DND-41 (cell line): ENCODE results near the gene MTR.

Experiments used
- ATAC-seq: fragments of 200-7000 bp; cut with Tn5 transposase; 3 replicates; pipeline ENCODE4 v1.9.1; 2021; ENCODE audit warnings: low read depth; ENCODE audit not compliant: insufficient read depth
- DNase-seq: peaks from one replicate; pipeline ENCODE4 v3.0.0-alpha.2; 2020
- H2AFZ ChIP-seq: 2 replicates; pipeline ENCODE4 v1.6.0; 2012; ENCODE audit warnings: low read depth, low read length
- H3K27ac ChIP-seq: 2 replicates; pipeline ENCODE4 v1.5.1; 2012; ENCODE audit warnings: low read length, inconsistent platforms
- H3K27me3 ChIP-seq: fragments of 200-600 bp; sonication (generic); 2 replicates; pipeline ENCODE4 v1.6.0; 2012; ENCODE audit warnings: low read length, mild to moderate bottlenecking, inconsistent platforms; ENCODE audit not compliant: insufficient read depth, poor library complexity
- H3K36me3 ChIP-seq: 2 replicates; pipeline ENCODE4 v1.5.1; 2012; ENCODE audit warnings: low read length, inconsistent platforms; ENCODE audit not compliant: insufficient read depth
- H3K4me1 ChIP-seq: 2 replicates; pipeline ENCODE4 v1.5.1; 2012; ENCODE audit warnings: mild to moderate bottlenecking, low read length; ENCODE audit not compliant: insufficient read depth
- H3K4me2 ChIP-seq: 2 replicates; pipeline ENCODE4 v1.6.0; 2012; ENCODE audit warnings: mild to moderate bottlenecking, moderate library complexity, low read length, inconsistent platforms; ENCODE audit not compliant: insufficient read depth
- H3K4me3 ChIP-seq, 2 experiments: fragments of 200-600 bp in 1 of 2; shearing (Covaris generic) in 1 of 2; 2 replicates each; pipeline ENCODE4 v1.5.1; 2012 to 2016; ENCODE audit warnings: inconsistent platforms in 2 of 2, low read length in 2 of 2, mild to moderate bottlenecking in 2 of 2, low read depth in 1 of 2, moderate library complexity in 1 of 2
- H3K79me2 ChIP-seq: 2 replicates; pipeline ENCODE4 v1.6.0; 2012; ENCODE audit warnings: low read length, inconsistent platforms; ENCODE audit not compliant: insufficient read depth
- H3K9ac ChIP-seq: 2 replicates; pipeline ENCODE4 v1.6.0; 2012; ENCODE audit warnings: low read depth, mild to moderate bottlenecking, inconsistent platforms, low read length, moderate library complexity
- H3K9me3 ChIP-seq: 2 replicates; pipeline ENCODE4 v1.5.1; 2012; ENCODE audit warnings: low read length, moderate library complexity, mild to moderate bottlenecking, inconsistent platforms; ENCODE audit not compliant: insufficient read depth, severe bottlenecking
- H4K20me1 ChIP-seq: 2 replicates; pipeline ENCODE4 v1.6.0; 2012; ENCODE audit warnings: low read length; ENCODE audit not compliant: insufficient read depth
- EZH2 ChIP-seq: IDR thresholded peaks from 3 replicates; pipeline ENCODE4 v1.6.1; 2012; ENCODE audit warnings: borderline replicate concordance, low read depth, mild to moderate bottlenecking, moderate library complexity, low read length, inconsistent platforms; ENCODE audit not compliant: severe bottlenecking
- TF ChIP-seq, protein P1 (sequence below): IDR thresholded peaks from 2 replicates; pipeline ENCODE4 v1.5.1; 2012; ENCODE audit warnings: borderline replicate concordance, low read length, moderate library complexity, mild to moderate bottlenecking; ENCODE audit not compliant: poor library complexity, severe bottlenecking; ENCODE audit errors: extremely low read depth

MTR gene

DNA sequence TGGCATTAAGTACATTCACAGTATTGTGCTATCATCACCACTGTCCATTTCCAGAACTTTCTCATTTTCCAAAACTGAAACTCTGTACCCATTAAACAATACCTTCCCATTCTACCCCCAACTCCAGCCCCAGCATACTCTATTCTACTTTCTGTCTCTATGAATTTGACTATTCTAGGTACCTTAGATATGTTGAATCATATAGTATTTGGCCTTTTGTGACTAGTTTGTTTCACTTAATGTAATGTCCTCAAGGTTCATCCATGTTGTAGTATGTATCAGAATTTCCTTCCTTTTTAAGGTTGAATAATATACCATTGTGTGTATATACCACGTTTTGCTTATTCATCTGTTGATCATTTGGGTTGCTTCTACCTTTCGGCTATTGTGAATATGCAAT lies 11.5 kb downstream of the MTR start:
- H3K4me1 ChIP-seq = no peaks in the 10 kb centered on the region
- H3K36me3 ChIP-seq = peaks cover 77% of the 10 kb centered on the region
- H4K20me1 ChIP-seq = peaks cover 24% of the 10 kb centered on the region
- ATAC-seq (no peak), DNase-seq (no peak)
- H3K27me3 ChIP-seq = no peaks in the 10 kb centered on the region
- no peaks in the 10 kb centered on the region for H3K9me3 ChIP-seq
- peaks cover 62% of the 10 kb centered on the region for H3K79me2 ChIP-seq
- H3K4me2 ChIP-seq = no peak overlapping the region
- no peak overlapping the region for H3K27ac ChIP-seq
- H2AFZ ChIP-seq = no peak overlapping the region
- no peak overlapping the region for H3K9ac ChIP-seq
- no peak for TF ChIP-seq EZH2
- TF ChIP-seq, protein P1, sequence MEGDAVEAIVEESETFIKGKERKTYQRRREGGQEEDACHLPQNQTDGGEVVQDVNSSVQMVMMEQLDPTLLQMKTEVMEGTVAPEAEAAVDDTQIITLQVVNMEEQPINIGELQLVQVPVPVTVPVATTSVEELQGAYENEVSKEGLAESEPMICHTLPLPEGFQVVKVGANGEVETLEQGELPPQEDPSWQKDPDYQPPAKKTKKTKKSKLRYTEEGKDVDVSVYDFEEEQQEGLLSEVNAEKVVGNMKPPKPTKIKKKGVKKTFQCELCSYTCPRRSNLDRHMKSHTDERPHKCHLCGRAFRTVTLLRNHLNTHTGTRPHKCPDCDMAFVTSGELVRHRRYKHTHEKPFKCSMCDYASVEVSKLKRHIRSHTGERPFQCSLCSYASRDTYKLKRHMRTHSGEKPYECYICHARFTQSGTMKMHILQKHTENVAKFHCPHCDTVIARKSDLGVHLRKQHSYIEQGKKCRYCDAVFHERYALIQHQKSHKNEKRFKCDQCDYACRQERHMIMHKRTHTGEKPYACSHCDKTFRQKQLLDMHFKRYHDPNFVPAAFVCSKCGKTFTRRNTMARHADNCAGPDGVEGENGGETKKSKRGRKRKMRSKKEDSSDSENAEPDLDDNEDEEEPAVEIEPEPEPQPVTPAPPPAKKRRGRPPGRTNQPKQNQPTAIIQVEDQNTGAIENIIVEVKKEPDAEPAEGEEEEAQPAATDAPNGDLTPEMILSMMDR = no peak
- no peak overlapping the region for H3K4me3 ChIP-seq

DNA sequence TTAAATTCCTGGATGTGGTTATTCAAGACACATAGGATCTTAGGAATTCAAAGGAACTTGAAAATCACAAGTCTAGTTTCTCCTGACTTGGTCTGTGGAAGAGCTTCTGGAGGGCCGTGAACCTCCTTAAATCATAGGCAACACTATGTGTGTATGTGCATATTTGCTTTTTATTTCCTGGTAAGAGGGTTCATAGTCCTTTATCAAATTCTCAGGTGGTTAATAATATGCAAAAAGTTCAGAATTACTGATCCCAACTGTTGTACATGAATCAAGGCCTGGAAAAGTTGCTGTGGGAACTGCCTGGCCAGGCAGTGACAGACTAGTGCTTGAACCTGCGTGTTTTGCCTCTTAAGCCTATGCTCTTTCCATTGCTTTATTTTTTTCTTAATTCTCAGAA lies 12.9 kb downstream of the MTR start:
- H3K79me2 ChIP-seq = peaks cover 49% of the 10 kb centered on the region
- H3K36me3 ChIP-seq = peaks cover 88% of the 10 kb centered on the region
- ATAC-seq (no peak), DNase-seq (no peak)
- no peaks in the 10 kb centered on the region for H3K9me3 ChIP-seq
- no peak overlapping the region for H3K4me2 ChIP-seq
- no peaks in the 10 kb centered on the region for H3K4me1 ChIP-seq
- H3K27me3 ChIP-seq = no peaks in the 10 kb centered on the region
- H2AFZ ChIP-seq = no peak overlapping the region
- H3K4me3 ChIP-seq = no peak overlapping the region
- peaks cover 21% of the 10 kb centered on the region for H4K20me1 ChIP-seq
- H3K27ac ChIP-seq = no peak overlapping the region
- H3K9ac ChIP-seq = no peak overlapping the region
- no peak for TF ChIP-seq EZH2
- TF ChIP-seq, protein P1 = no peak

DNA sequence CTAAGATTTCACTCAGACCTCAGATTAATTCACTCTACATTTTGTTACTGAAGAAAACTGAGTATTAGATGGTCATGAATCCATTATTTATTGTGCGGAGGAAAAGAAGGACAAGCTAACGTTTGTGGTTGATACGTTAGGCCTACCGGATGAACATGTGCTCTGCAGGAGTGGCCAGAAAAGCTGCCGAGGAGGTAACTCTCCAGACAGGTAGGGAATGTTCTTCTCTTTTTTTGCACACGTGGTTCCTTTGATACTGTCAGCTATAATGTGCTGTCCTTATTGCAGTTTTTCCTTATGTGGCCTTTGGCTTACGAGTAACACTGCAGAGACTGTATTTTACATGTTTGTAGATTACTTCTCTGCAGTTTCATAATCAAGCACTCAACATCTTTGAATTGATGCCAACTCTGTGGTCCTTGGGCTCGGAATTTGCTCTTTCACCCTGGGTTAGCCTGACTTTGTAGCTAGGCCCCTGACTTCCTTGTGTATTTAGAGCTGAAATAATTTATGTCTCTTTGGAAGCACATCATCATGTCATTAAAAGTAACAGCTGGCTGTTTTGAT lies 13.6 kb downstream of the MTR start:
- TF ChIP-seq EZH2 = no peak
- TF ChIP-seq, protein P1 = no peak
- DNase-seq = no peak

More for the DNA sequence above, 13.6 kb downstream of the MTR start:
- H3K27me3 ChIP-seq = no peaks in the 10 kb centered on the region
- ATAC-seq = no peak
- peaks cover 42% of the 10 kb centered on the region for H3K79me2 ChIP-seq
- no peak overlapping the region for H3K9ac ChIP-seq
- no peak overlapping the region for H2AFZ ChIP-seq
- H4K20me1 ChIP-seq = peaks cover 16% of the 10 kb centered on the region
- H3K27ac ChIP-seq = no peak overlapping the region
- H3K9me3 ChIP-seq = no peaks in the 10 kb centered on the region
- H3K4me1 ChIP-seq = no peaks in the 10 kb centered on the region
- no peak overlapping the region for H3K4me3 ChIP-seq
- peaks cover 88% of the 10 kb centered on the region for H3K36me3 ChIP-seq
- no peak overlapping the region for H3K4me2 ChIP-seq
